Peyer's patch (tissue), 4 donors: ENCODE results near the gene AOAH.

Source experiments
- CTCF ChIP-seq, 6 experiments: fragments of 450-650 bp in 4 of 6; fragments of 200-600 bp in 2 of 6; sonication (generic) in 1 of 6; IDR thresholded peaks; one replicate each; pipeline ENCODE4 v1.5.1; 2017 to 2019; ENCODE audit warnings: antibody characterized with exemption in 6 of 6, mild to moderate bottlenecking in 3 of 6, moderate library complexity in 1 of 6
- POLR2A ChIP-seq, 2 donors: fragments of 450-650 bp; IDR thresholded peaks; one replicate each; pipeline ENCODE4 v1.5.1; 2017; ENCODE audit warnings: antibody characterized with exemption in 2 of 2, mild to moderate bottlenecking in 2 of 2, moderate library complexity in 2 of 2

GRCh38 chr7:36589391-36589790 is 134.9 kb downstream of the AOAH start:
- TF ChIP-seq CTCF (IDR thresholded peaks at IDR 0.05) (no peak), POLR2A (IDR thresholded peaks at IDR 0.05) (no peak)
